H9 (cell line): ENCODE results near the gene KANK2. TPM values are rescaled to one million over a fixed set of nuclear protein-coding genes. Genes with fewer than 3 reads are reported as not detected.

Source experiments
- DNase-seq: peaks from one replicate; pipeline ENCODE4 v3.0.0-alpha.2; 2017
- H2AFZ ChIP-seq: one replicate; pipeline ENCODE4 v1.6.1; 2013; ENCODE audit warnings: mild to moderate bottlenecking, low read length, control low read depth, moderate library complexity
- H2AK5ac ChIP-seq: 2 replicates; pipeline ENCODE4 v1.6.1; 2013; ENCODE audit warnings: low read length, control low read depth, mixed read lengths; ENCODE audit not compliant: insufficient read length
- H2BK120ac ChIP-seq: one replicate; pipeline ENCODE4 v1.6.1; 2013; ENCODE audit warnings: low read depth, mild to moderate bottlenecking, low read length, control low read depth, inconsistent platforms; ENCODE audit not compliant: poor library complexity, severe bottlenecking
- H2BK12ac ChIP-seq: 2 replicates; pipeline ENCODE4 v1.6.1; 2013; ENCODE audit warnings: low read length, control low read depth, mixed read lengths, low read depth; ENCODE audit not compliant: insufficient read length
- H2BK15ac ChIP-seq: 2 replicates; pipeline ENCODE4 v1.6.1; 2013; ENCODE audit warnings: low read depth, low read length, control low read depth
- H2BK20ac ChIP-seq: one replicate; pipeline ENCODE4 v1.6.1; 2013; ENCODE audit warnings: low read depth, mild to moderate bottlenecking, low read length, control low read depth, inconsistent platforms; ENCODE audit not compliant: poor library complexity, severe bottlenecking
- H2BK5ac ChIP-seq: 2 replicates; pipeline ENCODE4 v1.6.1; 2013; ENCODE audit warnings: low read length, control low read depth, mixed read lengths; ENCODE audit not compliant: insufficient read length
- H3K14ac ChIP-seq: 2 replicates; pipeline ENCODE4 v1.6.1; 2013; ENCODE audit warnings: low read length, control low read depth; ENCODE audit not compliant: insufficient read depth
- H3K18ac ChIP-seq: 2 replicates; pipeline ENCODE4 v1.6.1; 2013; ENCODE audit warnings: low read depth, mild to moderate bottlenecking, mixed read lengths, low read length, control low read depth; ENCODE audit not compliant: insufficient read length
- H3K23ac ChIP-seq: 2 replicates; pipeline ENCODE4 v1.6.1; 2013; ENCODE audit warnings: low read length, control low read depth, mixed read lengths, low read depth; ENCODE audit not compliant: insufficient read length
- H3K23me2 ChIP-seq: 2 replicates; pipeline ENCODE4 v1.6.1; 2013; ENCODE audit warnings: low read depth, mild to moderate bottlenecking, mixed read lengths, low read length, control low read depth; ENCODE audit not compliant: insufficient read length, poor library complexity, severe bottlenecking
- H3K27ac ChIP-seq: 2 replicates; pipeline ENCODE4 v1.5.1; 2013; ENCODE audit warnings: low read length, control low read depth, mixed read lengths, low read depth; ENCODE audit not compliant: insufficient read length
- H3K27me3 ChIP-seq: 2 replicates; pipeline ENCODE4 v1.6.1; 2013; ENCODE audit warnings: low read length, control low read depth, inconsistent platforms; ENCODE audit not compliant: insufficient read depth
- H3K4ac ChIP-seq: 2 replicates; pipeline ENCODE4 v1.6.1; 2013; ENCODE audit warnings: low read depth, mild to moderate bottlenecking, control low read depth, inconsistent platforms, low read length, moderate library complexity
- H3K4me1 ChIP-seq: 2 replicates; pipeline ENCODE4 v1.6.1; 2013; ENCODE audit warnings: low read length, control low read depth, inconsistent platforms; ENCODE audit not compliant: insufficient read depth
- H3K4me2 ChIP-seq: 2 replicates; pipeline ENCODE4 v1.6.1; 2013; ENCODE audit warnings: low read length, control low read depth, mixed read lengths; ENCODE audit not compliant: insufficient read length, insufficient read depth
- H3K56ac ChIP-seq: 2 replicates; pipeline ENCODE4 v1.6.1; 2013; ENCODE audit warnings: low read depth, mild to moderate bottlenecking, mixed read lengths, low read length, control low read depth; ENCODE audit not compliant: insufficient read length
- H3K79me1 ChIP-seq: 2 replicates; pipeline ENCODE4 v1.6.1; 2013; ENCODE audit warnings: low read depth, mild to moderate bottlenecking, moderate library complexity, low read length, control low read depth, inconsistent platforms; ENCODE audit not compliant: insufficient read depth, poor library complexity, severe bottlenecking
- H3K79me2 ChIP-seq: 2 replicates; pipeline ENCODE4 v1.6.1; 2013; ENCODE audit warnings: low read length, control low read depth, inconsistent platforms; ENCODE audit not compliant: insufficient read depth
- H3K9ac ChIP-seq: 2 replicates; pipeline ENCODE4 v1.6.1; 2013; ENCODE audit warnings: low read length, control low read depth, mixed read lengths; ENCODE audit not compliant: insufficient read length; ENCODE audit errors: extremely low read depth
- H3K9me3 ChIP-seq: one replicate; pipeline ENCODE4 v1.6.1; 2013; ENCODE audit warnings: low read depth, low read length, inconsistent platforms; ENCODE audit not compliant: control insufficient read depth
- H3T11ph ChIP-seq: one replicate; pipeline ENCODE4 v1.6.1; 2013; ENCODE audit warnings: mild to moderate bottlenecking, low read length, control low read depth, inconsistent platforms
- H4K20me1 ChIP-seq: one replicate; pipeline ENCODE4 v1.6.1; 2013; ENCODE audit not compliant: control insufficient read depth, insufficient read length, insufficient read depth
- H4K5ac ChIP-seq: 2 replicates; pipeline ENCODE4 v1.6.1; 2013; ENCODE audit warnings: low read depth, mild to moderate bottlenecking, mixed read lengths, low read length, control low read depth; ENCODE audit not compliant: insufficient read length
- H4K8ac ChIP-seq: replicated peaks from 2 replicates; pipeline ENCODE4 v1.6.1; 2013; ENCODE audit warnings: low read length, control low read depth, mixed read lengths, low read depth; ENCODE audit not compliant: insufficient read length
- H4K91ac ChIP-seq: 2 replicates; pipeline ENCODE4 v1.6.1; 2013; ENCODE audit warnings: low read depth, mild to moderate bottlenecking, moderate library complexity, mixed read lengths, low read length, control low read depth; ENCODE audit not compliant: insufficient read length
- H3K27ac Mint-ChIP-seq, 3 experiments: 2 replicates in 2 of 3; 3 replicates in 1 of 3; pipeline ENCODE4 v1.8.0; 2020 to 2021; ENCODE audit warnings: mixed read lengths in 3 of 3, mild to moderate bottlenecking in 1 of 3, moderate library complexity in 1 of 3
- H3K27me3 Mint-ChIP-seq: 2 replicates; pipeline ENCODE4 v1.8.0; 2021; ENCODE audit warnings: low read depth, mild to moderate bottlenecking, moderate library complexity, mixed read lengths
- H3K36me3 Mint-ChIP-seq, 3 experiments: 2 replicates in 2 of 3; 3 replicates in 1 of 3; pipeline ENCODE4 v1.8.0; 2020 to 2021; ENCODE audit warnings: low read depth in 3 of 3, mixed read lengths in 3 of 3; ENCODE audit not compliant: insufficient read depth in 1 of 3
- H3K4me1 Mint-ChIP-seq, 2 experiments: 2 replicates each; pipeline ENCODE4 v1.8.0; 2020; ENCODE audit warnings: mixed read lengths in 2 of 2
- H3K4me3 Mint-ChIP-seq, 2 experiments: 2 replicates in 1 of 2; 3 replicates in 1 of 2; pipeline ENCODE4 v1.8.0; 2020 to 2021; ENCODE audit warnings: mild to moderate bottlenecking in 2 of 2, mixed read lengths in 2 of 2, moderate library complexity in 1 of 2
- H3K9me3 Mint-ChIP-seq, 2 experiments: 2 replicates in 1 of 2; 3 replicates in 1 of 2; pipeline ENCODE4 v1.8.0; 2020; ENCODE audit warnings: mild to moderate bottlenecking in 2 of 2, mixed read lengths in 2 of 2, moderate library complexity in 1 of 2
- WGBS: extraction: QIAGEN DNeasy Blood & Tissue Kit; methylation state at CpG from one replicate; pipeline ENCODE4 v1.1.7; 2013; ENCODE audit warnings: missing lambda C conversion rate, low lambda C conversion rate, mixed read lengths; ENCODE audit not compliant: insufficient read length; ENCODE audit errors: extremely low coverage; 5-methylcytosine and 5-hydroxymethylcytosine counted together
- total RNA-seq: library from RNA; stranded (reverse); gene quantifications from 2 replicates; pipeline ENCODE4 v1.2.1, GENCODE V29; 2021
- TF ChIP-seq, protein P1 (sequence below): fragments of 200-600 bp; sonication (generic); conservative IDR thresholded peaks from 3 replicates; pipeline ENCODE4 v1.8.0; 2021; ENCODE audit warnings: antibody characterized with exemption, mild to moderate bottlenecking

Gene KANK2
- total RNA-seq, 1 experiment from 2014 or later, result 42.0 TPM

- H4K20me1 ChIP-seq, result no peaks in the 10 kb centered on the region
- no peak overlapping the region for H2AFZ ChIP-seq
- no peak overlapping the region for H4K5ac ChIP-seq
- H3K79me1 ChIP-seq, result no peaks in the 10 kb centered on the region
- H3K4me1 ChIP-seq, result no peaks in the 10 kb centered on the region; the same call in 1 of the 2 replicates
- H3K4me2 ChIP-seq, result no peak overlapping the region
- H3K14ac ChIP-seq, result no peak overlapping the region
- H4K91ac ChIP-seq, result no peak overlapping the region
- no peak overlapping the region for H3K23ac ChIP-seq
- H2BK20ac ChIP-seq, result no peak overlapping the region
- no peak overlapping the region for H2BK12ac ChIP-seq
- H3K18ac ChIP-seq, result no peak overlapping the region
- H3K27ac ChIP-seq, result no peak overlapping the region
- Mint-ChIP-seq H3K36me3 (peaks cover 15 to 52% (median 43%) of the 10 kb centered on the region in 3 experiments; a peak in 6 of 7 replicates), H3K9me3 (no peaks in the 10 kb centered on the region), H3K27me3 (no peaks in the 10 kb centered on the region), H3K27ac (no peak overlapping the region), H3K4me1 (no peaks in the 10 kb centered on the region), H3K4me3 (no peak overlapping the region)
- H3K27me3 ChIP-seq, result no peaks in the 10 kb centered on the region
- H2BK120ac ChIP-seq, result no peak overlapping the region
- no peaks in the 10 kb centered on the region for H3K23me2 ChIP-seq
- WGBS, result no CpG with 5 or more reads among the region's 18 CpGs
- no peaks in the 10 kb centered on the region for H3K79me2 ChIP-seq
- H3K9me3 ChIP-seq, result no peaks in the 10 kb centered on the region
- TF ChIP-seq, protein P1, sequence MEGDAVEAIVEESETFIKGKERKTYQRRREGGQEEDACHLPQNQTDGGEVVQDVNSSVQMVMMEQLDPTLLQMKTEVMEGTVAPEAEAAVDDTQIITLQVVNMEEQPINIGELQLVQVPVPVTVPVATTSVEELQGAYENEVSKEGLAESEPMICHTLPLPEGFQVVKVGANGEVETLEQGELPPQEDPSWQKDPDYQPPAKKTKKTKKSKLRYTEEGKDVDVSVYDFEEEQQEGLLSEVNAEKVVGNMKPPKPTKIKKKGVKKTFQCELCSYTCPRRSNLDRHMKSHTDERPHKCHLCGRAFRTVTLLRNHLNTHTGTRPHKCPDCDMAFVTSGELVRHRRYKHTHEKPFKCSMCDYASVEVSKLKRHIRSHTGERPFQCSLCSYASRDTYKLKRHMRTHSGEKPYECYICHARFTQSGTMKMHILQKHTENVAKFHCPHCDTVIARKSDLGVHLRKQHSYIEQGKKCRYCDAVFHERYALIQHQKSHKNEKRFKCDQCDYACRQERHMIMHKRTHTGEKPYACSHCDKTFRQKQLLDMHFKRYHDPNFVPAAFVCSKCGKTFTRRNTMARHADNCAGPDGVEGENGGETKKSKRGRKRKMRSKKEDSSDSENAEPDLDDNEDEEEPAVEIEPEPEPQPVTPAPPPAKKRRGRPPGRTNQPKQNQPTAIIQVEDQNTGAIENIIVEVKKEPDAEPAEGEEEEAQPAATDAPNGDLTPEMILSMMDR, result no peak
- H2BK15ac ChIP-seq, result no peak overlapping the region
- DNase-seq, result no peak
- no peak overlapping the region for H3K56ac ChIP-seq
- no peak overlapping the region for H3K9ac ChIP-seq
- no peak overlapping the region for H2AK5ac ChIP-seq
- no peak overlapping the region for H3K4ac ChIP-seq
- H2BK5ac ChIP-seq, result no peak overlapping the region
- no peak overlapping the region for H3T11ph ChIP-seq
- no peak overlapping the region for H4K8ac ChIP-seq
Measured at GRCh38 chr19:11176466-11177193, 20.7 kb downstream of the KANK2 start.
